HepG2 (cell line): ENCODE results near the gene GDAP1L1. TPM values are rescaled to one million over a fixed set of nuclear protein-coding genes. Genes with fewer than 3 reads are reported as not detected.
A peak's percentile ranks its signal among the peaks of the same experiment; 100 is the strongest.

Experiments
- ATF7 ChIP-seq, 2 experiments: fragments of 450-650 bp in 1 of 2; sonication (generic) in 1 of 2; formaldehyde crosslinking in 1 of 2; IDR thresholded peaks; 2 replicates each; pipeline versions ENCODE4 v1.4.0 to v1.6.1; 2016 to 2020; ENCODE audit warnings: antibody characterized with exemption in 1 of 2, mild to moderate bottlenecking in 1 of 2, missing genetic modification reagents in 1 of 2
- ATRX ChIP-seq: sonication (generic); formaldehyde crosslinking; IDR thresholded peaks from 2 replicates; pipeline ENCODE4 v1.4.0; 2020; ENCODE audit warnings: missing genetic modification reagents, borderline replicate concordance
- CENPBD1 ChIP-seq: sonication (generic); formaldehyde crosslinking; IDR thresholded peaks from 2 replicates; pipeline ENCODE4 v1.8.0; 2022; ENCODE audit warnings: missing genetic modification reagents, low read depth, mild to moderate bottlenecking, borderline replicate concordance
- CERS6 ChIP-seq: sonication (generic); formaldehyde crosslinking; IDR thresholded peaks from 2 replicates; pipeline ENCODE4 v1.5.0; 2020; ENCODE audit warnings: missing genetic modification reagents
- CREM ChIP-seq, 2 experiments: sonication (generic) in 1 of 2; formaldehyde crosslinking in 1 of 2; IDR thresholded peaks; 2 replicates each; pipeline versions ENCODE4 v1.4.0 to v1.6.1; 2016 to 2020; ENCODE audit warnings: antibody characterized with exemption in 1 of 2, mild to moderate bottlenecking in 1 of 2, missing genetic modification reagents in 1 of 2
- ERF ChIP-seq: IDR thresholded peaks from 2 replicates; pipeline ENCODE4 v1.6.1; 2018; ENCODE audit warnings: missing biosample characterization, missing genetic modification reagents
- GABPB1 ChIP-seq: IDR thresholded peaks from 2 replicates; pipeline ENCODE4 v1.6.1; 2016; ENCODE audit warnings: mild to moderate bottlenecking, missing genetic modification reagents, moderate library complexity, missing compliant biosample characterization
- HOXA5 ChIP-seq: sonication (generic); formaldehyde crosslinking; IDR thresholded peaks from 2 replicates; pipeline ENCODE4 v1.4.0; 2020; ENCODE audit warnings: missing genetic modification reagents
- HOXD1 ChIP-seq: sonication (generic); formaldehyde crosslinking; IDR thresholded peaks from 2 replicates; pipeline ENCODE4 v1.5.0; 2020; ENCODE audit warnings: missing genetic modification reagents
- NR2C2 ChIP-seq: sonication (generic); formaldehyde crosslinking; IDR thresholded peaks from 2 replicates; pipeline ENCODE4 v1.4.0; 2020; ENCODE audit warnings: missing genetic modification reagents, mild to moderate bottlenecking, moderate library complexity, borderline replicate concordance
- POGK ChIP-seq: sonication (generic); formaldehyde crosslinking; conservative IDR thresholded peaks from 2 replicates; pipeline ENCODE4 v1.8.0; 2022; ENCODE audit warnings: mild to moderate bottlenecking, moderate library complexity, missing genetic modification reagents
- ZKSCAN5 ChIP-seq: sonication (generic); formaldehyde crosslinking; IDR thresholded peaks from 2 replicates; pipeline ENCODE4 v1.5.1; 2020; ENCODE audit warnings: mild to moderate bottlenecking, missing genetic modification reagents
- ZNF329 ChIP-seq: sonication (generic); formaldehyde crosslinking; IDR thresholded peaks from 2 replicates; pipeline ENCODE4 v1.9.0; 2021; ENCODE audit warnings: low read depth, mild to moderate bottlenecking, missing genetic modification reagents
- ZNF343 ChIP-seq: sonication (generic); formaldehyde crosslinking; IDR thresholded peaks from 2 replicates; pipeline ENCODE4 v1.4.0; 2020; ENCODE audit warnings: mild to moderate bottlenecking, missing genetic modification reagents
- ZNF552 ChIP-seq: sonication (generic); formaldehyde crosslinking; IDR thresholded peaks from 2 replicates; pipeline ENCODE4 v1.9.0; 2022; ENCODE audit warnings: missing genetic modification reagents, mild to moderate bottlenecking, borderline replicate concordance
- ZNF580 ChIP-seq: IDR thresholded peaks from 2 replicates; pipeline ENCODE4 v1.6.1; 2016; ENCODE audit warnings: low read depth, borderline replicate concordance
- ZNF629 ChIP-seq: sonication (generic); formaldehyde crosslinking; conservative IDR thresholded peaks from 2 replicates; pipeline ENCODE4 v1.5.0; 2020; ENCODE audit warnings: missing genetic modification reagents
- ZNF710 ChIP-seq: sonication (generic); formaldehyde crosslinking; IDR thresholded peaks from 2 replicates; pipeline ENCODE4 v1.5.0; 2020; ENCODE audit warnings: mild to moderate bottlenecking, missing genetic modification reagents, borderline replicate concordance
- ZNF788 ChIP-seq: sonication (generic); formaldehyde crosslinking; IDR thresholded peaks from 2 replicates; pipeline ENCODE4 v1.5.0; 2020; ENCODE audit warnings: mild to moderate bottlenecking, missing genetic modification reagents, borderline replicate concordance
- polyA plus RNA-seq, 8 experiments: library from polyadenylated mRNA; depleted of rRNA in 3 of 8; stranded (reverse) in 7 of 8; unstranded in 1 of 8; fragments of >200 nt; fragmentation: Illumina TruSeq in 4 of 8; extraction: Trizol in 4 of 8; gene quantifications; 2 replicates each; pipeline versions ENCODE4 v1.2.1 to v1.2.3, GENCODE V29; 2011 to 2016; ENCODE audit warnings: low read depth in 4 of 8, missing spikeins in 1 of 8, mixed read lengths in 1 of 8; ENCODE audit not compliant: insufficient read depth in 1 of 8
- total RNA-seq, 5 experiments: library from RNA; depleted of rRNA; stranded (reverse); fragments of >200 nt; fragmentation: Illumina TruSeq; extraction: Trizol; gene quantifications; 2 replicates each; pipeline ENCODE4 v1.2.3, GENCODE V29; 2016; ENCODE audit warnings: low read depth in 1 of 5

GDAP1L1 gene
- total and polyA plus RNA-seq, 2 of the 13 experiments (the other 11 are each of a cell fraction or from before 2014, with no cell fraction given), result 0.04 TPM; not detected in 1

GRCh38 chr20:44209686-44210405 lies 37.3 kb upstream of the GDAP1L1 start (continued):
- no peak for TF ChIP-seq POGK (CRISPR knock-in tag)
- TF ChIP-seq GABPB1, result no peak
- TF ChIP-seq ATRX (CRISPR knock-in tag), result no peak
- no peak for TF ChIP-seq NR2C2 (CRISPR knock-in tag)
- TF ChIP-seq ZNF580 (CRISPR knock-in tag), result no peak; the same call in 1 of the 2 replicates
- peak; percentile 47; the same call in 1 of the 2 replicates for TF ChIP-seq ZKSCAN5 (CRISPR knock-in tag)
- no peak for TF ChIP-seq ZNF552 (CRISPR knock-in tag)
- TF ChIP-seq CENPBD1 (CRISPR knock-in tag), result no peak; the same call in 1 of the 2 replicates
- no peak; the same call in 1 of the 2 replicates for TF ChIP-seq HOXA5
- TF ChIP-seq ATF7 (IDR thresholded peaks at IDR 0.05), result no peak
- no peak for TF ChIP-seq ATF7 (CRISPR knock-in tag; IDR thresholded peaks at IDR 0.05)
- TF ChIP-seq ZNF343 (CRISPR knock-in tag), result no peak
- TF ChIP-seq ZNF788, result 0 out of 2 replicates have a peak, but pooled peaks have one; percentile 3
- TF ChIP-seq HOXD1 (CRISPR knock-in tag), result no peak; the same call in 1 of the 2 replicates
- no peak; the same call in 1 of the 2 replicates for TF ChIP-seq ZNF710 (CRISPR knock-in tag)
- no peak for TF ChIP-seq ZNF329 (CRISPR knock-in tag)
- no peak for TF ChIP-seq CERS6 (CRISPR knock-in tag)
- TF ChIP-seq ZNF629, result 0 out of 2 replicates have a peak, but pooled peaks have one; percentile 7
- no peak for TF ChIP-seq CREM (IDR thresholded peaks at IDR 0.05)
- TF ChIP-seq CREM (CRISPR knock-in tag; IDR thresholded peaks at IDR 0.05), result no peak; the same call in 1 of the 2 replicates
- TF ChIP-seq ERF, result peak; percentile 42
